Colonic mucosa (tissue), 4 donors: ENCODE results near the gene SULT1A2. TPM values are rescaled to one million over a fixed set of nuclear protein-coding genes. Genes with fewer than 3 reads are reported as not detected.
"Not testable (repeated sequence)": the region's sequence is repeated elsewhere in the genome, so short reads cannot be mapped to it uniquely, and the experiment has no call there.

ENCODE experiments used
- DNase-seq: peaks from one replicate; pipeline ENCODE4 v3.0.0-alpha.2; 2020
- H3K27ac ChIP-seq: fragments of 200-600 bp; one replicate; pipeline ENCODE4 v1.8.0; 2021
- H3K27me3 ChIP-seq: fragments of 200-600 bp; one replicate; pipeline ENCODE4 v1.8.0; 2021
- H3K36me3 ChIP-seq: fragments of 200-600 bp; one replicate; pipeline ENCODE4 v1.8.0; 2021
- H3K4me1 ChIP-seq: fragments of 200-600 bp; one replicate; pipeline ENCODE4 v1.8.0; 2021; ENCODE audit warnings: mild to moderate bottlenecking
- H3K4me3 ChIP-seq: fragments of 200-600 bp; one replicate; pipeline ENCODE4 v1.8.0; 2021
- H3K9ac ChIP-seq, 2 donors: one replicate each; pipeline ENCODE4 v1.7.0; 2013; ENCODE audit warnings: control low read depth in 2 of 2, low read depth in 2 of 2, low read length in 2 of 2
- H3K9me3 ChIP-seq: fragments of 200-600 bp; one replicate; pipeline ENCODE4 v1.8.0; 2021
- intact Hi-C: fragments of 100-400 bp; cut with DNase I; formaldehyde crosslinking; loops from one replicate; pipeline ENCODE4 v1.14.1; 2022
- total RNA-seq, 2 donors: library from RNA; stranded (reverse); fragmentation: NEBNext Ultra II Directional in 1 of 2; extraction: Animal tissue kit (Norgen Biotek cat#: 25700) in 1 of 2; gene quantifications; one replicate each; pipeline ENCODE4 v1.2.1, GENCODE V29; 2021
- TF ChIP-seq, protein P1 (sequence below): fragments of 200-600 bp; IDR thresholded peaks from one replicate; pipeline ENCODE4 v1.8.0; 2022; ENCODE audit warnings: antibody characterized with exemption, mild to moderate bottlenecking
- donor health status: healthy.
- donor health status: DM: no; HTN: no; CAD: no.
- donor health status: DM: no; HTN: no; CAD: no.

The SULT1A2 gene
- total RNA-seq, result 10 to 100 TPM in 1 of 2 donors, 1 to 10 TPM in 1; 7.6 to 12.6 TPM

DNA sequence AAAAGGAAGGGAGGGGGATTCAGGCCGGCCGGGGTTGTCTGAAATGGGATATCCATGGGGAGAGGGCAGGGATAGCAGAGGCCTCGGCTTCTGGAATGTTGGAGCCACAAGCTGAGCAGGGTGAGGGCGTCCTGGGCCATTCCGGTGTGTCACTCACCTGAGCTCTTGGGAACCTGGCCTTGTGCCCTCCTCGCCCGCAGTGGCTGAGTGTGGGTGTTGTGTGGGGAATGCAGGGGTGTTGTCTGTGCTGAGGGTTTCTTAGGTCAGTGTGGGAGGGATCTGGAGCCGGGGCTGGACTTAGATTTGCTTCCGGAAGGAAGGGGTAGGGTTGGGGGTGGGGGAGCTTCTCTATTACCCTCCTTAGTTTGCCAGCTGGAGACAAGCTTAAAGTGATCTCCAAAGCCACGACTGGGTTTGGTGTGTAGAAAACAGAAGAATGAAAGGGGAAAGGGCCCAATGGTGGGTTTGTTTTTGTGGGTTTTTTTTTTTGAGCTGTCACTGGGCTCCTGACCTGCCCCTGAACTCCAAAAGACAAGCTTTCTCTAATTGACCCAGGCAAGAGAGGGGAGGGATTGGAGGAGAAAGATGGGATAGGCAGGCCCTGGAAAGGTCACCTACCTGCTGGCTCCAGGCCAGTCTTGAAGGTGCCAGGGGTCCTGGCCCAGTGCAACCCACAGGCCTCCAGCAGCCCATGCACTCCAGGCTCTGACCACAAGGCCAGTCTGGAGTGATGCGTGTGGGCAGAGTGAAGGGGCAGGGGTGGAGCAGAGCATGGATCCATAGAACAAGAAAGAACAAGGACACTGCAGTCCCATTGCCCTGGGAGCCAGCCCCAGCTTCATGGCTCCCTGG, at the start of gene SULT1A2:
TSS of gene SULT1A2 (minus strand) at position 211 of the 852 bp plus-strand sequence. CDS start 1,120 bp downstream, outside the sequence.
- Histone ChIP-seq H3K9ac (peak within 1 kb of the TSS; percentile 2 to 58), H3K27me3 (no peaks in the 10 kb centered on the region), H3K4me3 (no peak within 1 kb of the TSS), H3K36me3 (no peaks in the 10 kb centered on the region), H3K9me3 (no peaks in the 10 kb centered on the region), H3K4me1 (no peaks in the 10 kb centered on the region), H3K27ac (no peak within 1 kb of the TSS)
- TF ChIP-seq, protein P1, sequence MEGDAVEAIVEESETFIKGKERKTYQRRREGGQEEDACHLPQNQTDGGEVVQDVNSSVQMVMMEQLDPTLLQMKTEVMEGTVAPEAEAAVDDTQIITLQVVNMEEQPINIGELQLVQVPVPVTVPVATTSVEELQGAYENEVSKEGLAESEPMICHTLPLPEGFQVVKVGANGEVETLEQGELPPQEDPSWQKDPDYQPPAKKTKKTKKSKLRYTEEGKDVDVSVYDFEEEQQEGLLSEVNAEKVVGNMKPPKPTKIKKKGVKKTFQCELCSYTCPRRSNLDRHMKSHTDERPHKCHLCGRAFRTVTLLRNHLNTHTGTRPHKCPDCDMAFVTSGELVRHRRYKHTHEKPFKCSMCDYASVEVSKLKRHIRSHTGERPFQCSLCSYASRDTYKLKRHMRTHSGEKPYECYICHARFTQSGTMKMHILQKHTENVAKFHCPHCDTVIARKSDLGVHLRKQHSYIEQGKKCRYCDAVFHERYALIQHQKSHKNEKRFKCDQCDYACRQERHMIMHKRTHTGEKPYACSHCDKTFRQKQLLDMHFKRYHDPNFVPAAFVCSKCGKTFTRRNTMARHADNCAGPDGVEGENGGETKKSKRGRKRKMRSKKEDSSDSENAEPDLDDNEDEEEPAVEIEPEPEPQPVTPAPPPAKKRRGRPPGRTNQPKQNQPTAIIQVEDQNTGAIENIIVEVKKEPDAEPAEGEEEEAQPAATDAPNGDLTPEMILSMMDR, result no peak
- peak; percentile 68 for DNase-seq
- intact Hi-C loops, result no loop called here

DNA sequence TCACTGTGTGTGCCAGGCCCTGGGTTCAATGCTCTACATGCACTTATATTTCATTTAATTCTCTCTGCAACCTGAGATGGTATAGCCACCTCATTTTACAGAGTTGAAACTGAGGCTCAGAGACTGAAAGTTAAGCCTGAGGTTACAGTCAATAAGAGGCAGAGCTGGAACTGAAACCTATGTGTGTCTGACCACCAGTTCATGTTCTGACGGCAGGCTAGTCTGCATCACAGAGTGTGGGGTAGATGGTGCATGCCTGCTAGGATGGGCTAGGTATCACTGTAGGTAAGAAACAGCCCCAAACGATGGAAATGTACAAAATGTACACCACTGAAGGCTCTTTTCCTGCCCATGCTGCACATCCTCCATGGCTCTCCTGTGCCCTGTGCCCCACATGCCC, 43.1 kb upstream of the SULT1A2 start:
- H3K36me3 ChIP-seq, H3K9me3 ChIP-seq, intact Hi-C loops, H3K27ac ChIP-seq, H3K27me3 ChIP-seq, H3K9ac ChIP-seq, H3K4me1 ChIP-seq, H3K4me3 ChIP-seq, DNase-seq: not testable (repeated sequence)

DNA sequence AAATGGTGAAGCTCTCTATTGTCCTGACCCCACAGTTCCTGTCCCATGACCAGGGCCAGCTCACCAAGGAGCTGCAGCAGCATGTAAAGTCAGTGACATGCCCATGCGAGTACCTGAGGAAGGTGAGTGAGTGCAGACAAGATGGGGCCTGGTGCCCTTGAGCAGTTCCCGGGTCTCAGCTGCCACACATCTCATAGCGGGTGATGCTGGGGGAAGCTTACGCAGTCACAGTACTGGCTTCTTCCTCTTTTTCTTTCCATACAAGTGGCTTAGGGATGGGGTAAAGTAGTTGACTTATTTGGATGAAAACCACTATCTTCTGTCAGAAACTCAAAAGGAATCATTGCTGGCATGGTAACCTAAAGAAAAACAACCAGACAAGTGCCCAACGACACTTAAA, 41.5 kb upstream of the SULT1A2 start:
- DNase-seq, H3K4me3 ChIP-seq, H3K4me1 ChIP-seq, intact Hi-C loops, H3K27ac ChIP-seq, H3K9ac ChIP-seq, H3K9me3 ChIP-seq, H3K36me3 ChIP-seq, H3K27me3 ChIP-seq: not testable (repeated sequence)

DNA sequence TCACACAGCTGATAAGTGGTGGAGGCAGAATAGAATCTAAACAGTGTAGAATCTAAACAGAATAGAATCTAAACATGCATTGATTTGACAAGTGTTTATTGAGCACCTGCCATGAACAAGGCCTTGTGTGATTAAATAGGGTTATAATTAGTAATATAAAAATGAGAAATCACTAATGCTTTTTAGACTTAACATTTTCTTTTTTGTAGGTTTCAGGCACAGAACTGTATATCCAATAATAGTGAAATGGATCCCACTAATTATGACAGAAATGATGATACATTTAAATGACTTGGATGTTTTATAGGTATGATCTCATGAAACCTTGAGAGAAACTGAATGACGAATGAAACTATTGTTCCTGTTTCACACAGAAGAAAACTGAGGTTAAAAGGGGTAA, 40.9 kb upstream of the SULT1A2 start, which contains the start of gene NPIPB8:
TSS of gene NPIPB8 (plus strand) at position 301 of the 400 bp plus-strand sequence. CDS start 296 bp downstream, outside the sequence.
- H3K27me3 ChIP-seq, H3K9ac ChIP-seq, H3K4me1 ChIP-seq, H3K9me3 ChIP-seq, intact Hi-C loops, H3K4me3 ChIP-seq, DNase-seq, H3K36me3 ChIP-seq, H3K27ac ChIP-seq: not testable (repeated sequence)

DNA sequence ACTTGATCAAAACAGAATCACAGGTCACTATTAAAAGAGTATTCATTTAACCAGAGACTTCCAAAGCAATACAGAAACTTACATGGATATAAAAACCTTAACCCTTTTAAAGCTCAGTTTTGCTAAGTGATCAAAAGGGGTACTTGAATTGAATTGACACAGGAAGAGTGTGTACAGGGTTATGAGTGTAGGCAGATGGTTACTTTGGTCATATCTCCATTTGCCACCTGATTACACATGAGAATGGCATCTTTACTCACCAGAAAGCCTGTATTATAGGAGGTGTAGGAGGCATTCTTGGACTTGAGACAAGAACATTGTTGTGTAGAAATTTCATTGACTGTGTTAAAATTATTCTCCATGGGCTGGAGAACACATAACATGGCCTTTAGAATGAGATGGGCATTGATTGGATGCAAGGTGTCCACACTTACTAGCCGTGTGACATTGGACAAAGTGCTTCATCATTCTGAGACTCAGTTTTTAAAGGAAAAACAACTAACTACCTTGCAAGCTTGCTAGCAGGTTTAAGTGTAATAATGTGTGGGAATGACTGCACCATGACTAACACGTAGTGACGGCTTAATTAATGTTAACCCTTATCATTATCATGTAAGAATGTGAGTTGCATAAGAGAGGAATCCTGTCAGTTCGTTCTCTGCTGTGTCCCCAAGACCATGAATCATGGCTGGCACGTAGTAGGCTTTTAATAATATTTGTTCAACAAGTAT, 39.4 kb upstream of the SULT1A2 start:
- H3K9ac ChIP-seq, DNase-seq, H3K4me1 ChIP-seq: not testable (repeated sequence)

DNA sequence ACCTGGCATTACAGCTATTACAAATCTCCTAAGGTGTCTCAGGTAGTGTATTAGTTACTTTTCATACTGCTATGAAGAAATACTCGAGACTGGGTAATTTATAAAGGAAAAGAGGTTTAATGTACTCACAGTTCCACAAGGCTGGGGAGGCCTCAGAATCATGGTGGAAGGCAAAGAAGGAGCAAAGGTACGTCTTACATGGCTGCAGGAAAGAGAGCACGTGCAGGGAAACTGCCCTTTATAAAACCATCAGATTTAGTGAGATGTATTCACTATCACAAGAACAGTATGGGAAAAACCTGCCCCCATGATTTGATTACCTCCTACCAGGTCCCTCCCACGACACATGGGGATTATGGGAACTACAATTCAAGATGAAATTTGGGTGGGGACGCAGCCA, 34.1 kb upstream of the SULT1A2 start:
- H3K27ac ChIP-seq, H3K9ac ChIP-seq, H3K9me3 ChIP-seq, DNase-seq, H3K36me3 ChIP-seq, H3K4me3 ChIP-seq, H3K27me3 ChIP-seq, H3K4me1 ChIP-seq, intact Hi-C loops: not testable (repeated sequence)

More for the DNA sequence above, 39.4 kb upstream of the SULT1A2 start:
- H3K9me3 ChIP-seq, H3K27me3 ChIP-seq, H3K36me3 ChIP-seq, H3K27ac ChIP-seq, intact Hi-C loops, H3K4me3 ChIP-seq: not testable (repeated sequence)

DNA sequence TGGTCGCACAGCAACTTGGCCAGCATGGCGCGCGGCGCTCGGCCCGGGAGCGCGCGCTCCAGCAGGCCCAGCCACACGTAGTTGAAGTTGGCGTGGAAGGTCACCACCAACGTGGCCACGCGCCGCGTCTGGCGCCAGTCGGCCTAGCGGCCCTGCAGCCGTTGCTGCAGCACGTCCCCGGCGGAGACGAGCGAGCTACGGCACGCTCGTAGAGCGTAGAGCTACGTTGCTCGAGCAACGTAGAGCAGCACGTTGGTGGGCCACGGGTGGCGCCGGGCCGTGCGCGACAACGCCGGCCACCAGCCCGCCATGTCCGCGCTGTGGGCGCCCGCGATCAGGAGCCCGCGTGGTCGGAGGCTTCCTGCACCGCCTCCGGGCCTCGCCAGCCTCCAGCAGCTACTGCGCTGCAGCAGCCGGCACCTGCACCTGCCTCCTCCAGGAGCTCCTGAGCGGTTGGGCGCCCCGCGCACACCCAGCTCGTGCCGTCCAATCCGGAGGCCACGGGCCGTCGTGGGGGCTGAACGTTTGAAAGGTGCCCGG, 26.4 kb upstream of the SULT1A2 start:
- Histone ChIP-seq H3K9me3 (no peaks in the 10 kb centered on the region), H3K4me3 (peak overlapping the region; percentile 51), H3K36me3 (no peaks in the 10 kb centered on the region), H3K27ac (no peak overlapping the region), H3K4me1 (no peaks in the 10 kb centered on the region), H3K27me3 (no peaks in the 10 kb centered on the region), H3K9ac (peak overlapping the region in 1 of 2 donors; percentile 73)
- DNase-seq, result peak; percentile 80
- intact Hi-C loops, result no loop called here
- TF ChIP-seq, protein P1, result no peak

DNA sequence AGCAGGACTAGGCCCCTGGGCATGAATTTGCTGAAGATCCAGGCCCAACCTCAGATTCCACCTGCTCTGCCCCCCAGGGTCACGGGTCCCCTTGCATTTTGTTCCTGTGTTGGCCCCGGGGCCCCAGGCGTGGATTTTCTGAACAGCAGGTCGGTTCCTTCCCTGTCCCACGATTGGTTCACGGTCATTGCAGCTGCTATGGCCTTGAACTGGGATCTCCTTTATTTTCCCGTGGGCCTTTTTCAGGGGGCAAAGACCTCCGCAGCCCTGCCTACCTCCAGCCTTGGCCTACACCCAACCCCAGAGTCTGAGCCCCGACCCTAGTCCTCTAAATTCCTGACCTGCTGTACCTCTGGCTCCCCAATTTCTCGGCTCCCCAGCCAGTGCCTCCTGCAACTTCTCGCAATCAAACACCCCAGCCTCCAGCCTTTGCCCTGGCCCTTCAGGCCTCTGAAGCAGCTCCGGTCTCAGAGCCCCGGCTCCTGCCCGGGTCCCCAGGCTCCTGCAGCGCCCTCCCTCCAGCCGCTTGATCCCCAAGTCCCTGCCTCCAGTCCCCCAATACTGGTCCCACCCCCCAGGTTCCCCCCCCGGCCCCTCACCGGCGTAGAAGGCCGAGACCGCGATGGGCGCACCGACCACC, 25.8 kb upstream of the SULT1A2 start:
- H3K4me1 ChIP-seq, H3K27me3 ChIP-seq, H3K36me3 ChIP-seq, H3K9me3 ChIP-seq, intact Hi-C loops, DNase-seq, H3K27ac ChIP-seq: not testable (repeated sequence)
- H3K9ac ChIP-seq, result peak overlapping the region in 1 of 2 donors; percentile 73
- H3K4me3 ChIP-seq, result peak overlapping the region; percentile 51
